ENCODE results near the gene SPG11.
"Not testable (repeated sequence)": the region's sequence is repeated elsewhere in the genome, so short reads cannot be mapped to it uniquely, and the experiment has no call there.

Gene SPG11

DNA sequence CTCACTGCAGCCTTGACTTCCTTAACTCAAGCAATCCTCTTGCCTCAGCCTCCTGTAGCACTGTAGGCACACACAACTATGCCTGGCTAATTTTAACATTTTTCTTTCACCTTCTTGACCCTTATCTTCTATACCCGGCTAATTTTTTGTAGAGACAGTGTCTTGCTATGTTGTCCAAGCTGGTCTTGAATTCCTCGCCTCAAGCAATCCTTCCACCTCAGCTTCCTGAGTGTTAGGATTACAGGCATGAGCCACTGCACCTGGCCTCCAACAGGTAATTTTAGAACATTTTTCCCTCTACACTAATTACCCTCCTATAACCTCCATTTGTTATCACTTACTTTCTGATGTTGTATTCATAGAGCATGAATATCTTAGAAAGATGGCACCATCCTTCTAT is 60.3 kb downstream of the SPG11 start:
- DNase-seq, result no peak

GRCh38 chr15:44598892-44599291 is 64.6 kb downstream of the SPG11 start:
- DNase-seq, result no peak

DNA sequence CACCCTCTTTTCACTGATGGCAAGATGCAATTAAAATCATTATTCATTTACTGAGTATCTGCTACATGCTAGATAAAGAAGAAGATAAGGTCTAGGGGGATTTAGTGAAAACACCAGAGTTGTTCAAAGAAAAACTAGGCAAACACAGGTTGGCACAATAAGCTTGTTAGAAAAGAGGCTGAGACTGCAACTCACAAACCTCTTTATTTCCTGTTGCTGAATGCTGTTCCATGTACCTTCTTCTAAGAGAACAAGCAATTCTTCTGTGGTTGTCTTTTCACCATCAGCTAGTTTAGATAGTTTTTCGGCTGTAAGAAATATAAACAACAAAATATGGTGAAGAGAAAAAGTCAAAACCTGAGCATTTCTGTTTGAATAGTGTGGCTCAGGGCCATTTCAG is 65.4 kb downstream of the SPG11 start:
- DNase-seq, result no peak

GRCh38 chr15:44596511-44597010 is 66.9 kb downstream of the SPG11 start:
- DNase-seq, result no peak

DNA sequence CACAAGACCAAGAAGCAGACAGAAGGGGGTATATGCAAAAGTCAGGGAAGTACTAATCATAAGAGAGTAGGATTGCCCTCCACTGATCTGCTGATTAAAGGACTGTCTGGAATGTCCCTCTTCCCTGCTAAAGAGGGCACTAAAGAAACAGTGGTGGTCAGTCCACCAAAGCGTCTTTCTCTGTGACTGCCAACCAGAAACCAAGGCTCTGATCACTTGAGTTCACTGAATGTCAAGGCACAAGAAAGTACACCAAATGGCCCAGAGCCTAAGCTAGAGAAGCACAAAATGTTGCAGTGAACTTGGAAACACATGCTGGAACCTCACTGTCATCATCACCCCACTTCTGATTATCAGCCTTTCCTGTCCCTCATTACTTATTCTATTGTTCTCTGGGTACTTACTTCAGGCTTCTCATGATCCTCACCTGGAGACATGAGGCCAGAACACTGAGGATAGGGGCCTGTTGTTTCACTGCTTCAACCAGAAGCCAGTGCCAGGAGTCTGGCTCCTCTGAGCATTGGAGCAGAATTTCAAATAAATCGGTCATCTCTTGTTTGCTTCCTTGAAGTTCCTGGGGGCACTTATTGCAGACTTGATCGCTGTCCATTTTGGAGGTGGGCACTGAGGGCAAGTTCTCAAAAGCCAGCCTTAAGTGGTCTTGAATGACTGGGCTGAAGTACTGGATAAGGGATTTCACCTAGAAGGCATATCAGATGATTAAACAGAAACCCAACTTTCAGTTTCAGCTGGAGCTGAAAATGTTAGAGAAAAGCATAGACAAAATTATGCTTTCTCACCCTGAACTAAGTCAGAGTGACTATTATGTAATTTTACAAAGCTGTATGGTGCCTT is 67.6 kb downstream of the SPG11 start:
- no peak for DNase-seq

DNA sequence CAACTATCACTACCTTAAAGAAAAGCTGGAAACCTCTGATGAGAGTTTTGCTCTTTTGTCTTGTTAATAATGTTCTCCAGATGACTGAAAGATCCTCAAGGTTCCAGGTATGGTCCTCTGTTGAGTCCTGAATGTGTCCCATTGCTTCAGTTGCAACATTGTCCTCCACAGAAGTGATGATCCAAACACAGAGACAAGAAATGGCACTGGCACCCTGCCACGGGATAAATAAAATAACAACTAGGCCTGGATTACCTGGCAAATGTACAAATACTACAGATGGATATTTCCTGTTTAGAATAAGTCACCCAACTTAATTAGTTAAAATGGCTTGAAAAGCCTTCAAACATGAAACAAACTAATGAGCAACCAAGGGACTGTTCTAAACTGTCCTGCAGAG is 68.2 kb downstream of the SPG11 start:
- no peak for DNase-seq

DNA sequence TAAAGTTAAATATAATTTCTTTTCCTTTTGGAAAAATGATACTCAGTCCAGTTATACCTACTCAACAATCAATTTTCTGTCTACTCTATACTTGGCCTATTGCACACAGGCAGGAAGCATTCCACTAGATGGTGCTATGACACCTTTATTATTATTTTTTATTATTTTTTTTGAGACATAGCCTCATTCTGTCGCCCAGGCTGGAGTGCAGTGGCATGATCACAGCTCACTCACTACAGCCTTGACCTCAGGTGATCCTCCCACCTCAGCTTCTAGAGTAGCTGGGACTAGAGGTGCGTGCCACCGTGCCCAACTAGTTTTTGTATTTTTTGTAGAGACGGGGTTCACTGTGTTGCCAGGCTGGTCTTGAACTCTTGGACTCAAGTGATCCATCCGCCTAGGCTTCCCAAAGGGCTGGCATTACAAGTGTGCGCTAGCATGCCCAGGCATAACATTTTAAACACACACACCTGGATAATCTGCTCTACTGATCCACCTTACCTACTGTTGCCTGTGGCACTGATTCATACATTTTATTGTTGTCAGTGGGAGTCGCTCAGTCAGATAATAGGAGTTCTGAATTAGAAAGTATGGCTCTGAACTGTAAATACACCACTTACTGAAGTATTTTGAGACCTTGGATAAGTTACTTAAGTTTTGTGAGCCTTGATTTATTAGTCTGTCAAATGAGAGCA is 70.3 kb downstream of the SPG11 start:
- peak in 2 of 4 experiments; percentile 32 to 50 for DNase-seq

DNA sequence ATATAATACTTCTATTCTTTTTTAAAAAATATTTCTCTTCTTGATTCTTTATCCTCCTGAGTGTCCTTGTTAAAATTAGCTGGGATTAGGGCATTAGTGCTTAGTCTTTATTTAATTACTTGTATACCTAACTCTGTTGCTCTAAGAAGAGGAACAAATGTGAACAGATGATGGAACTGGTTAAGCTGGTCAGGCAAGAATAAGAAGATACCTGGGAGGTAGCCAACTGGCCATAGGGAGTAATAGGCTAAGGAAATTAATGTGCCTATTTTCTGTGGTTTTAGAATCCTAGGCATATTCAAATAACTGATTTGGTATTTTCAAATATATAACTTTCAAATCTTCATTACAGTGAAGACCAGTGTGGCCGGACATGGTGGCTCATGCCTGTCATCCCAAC is 72.1 kb downstream of the SPG11 start:
- DNase-seq, result no peak

DNA sequence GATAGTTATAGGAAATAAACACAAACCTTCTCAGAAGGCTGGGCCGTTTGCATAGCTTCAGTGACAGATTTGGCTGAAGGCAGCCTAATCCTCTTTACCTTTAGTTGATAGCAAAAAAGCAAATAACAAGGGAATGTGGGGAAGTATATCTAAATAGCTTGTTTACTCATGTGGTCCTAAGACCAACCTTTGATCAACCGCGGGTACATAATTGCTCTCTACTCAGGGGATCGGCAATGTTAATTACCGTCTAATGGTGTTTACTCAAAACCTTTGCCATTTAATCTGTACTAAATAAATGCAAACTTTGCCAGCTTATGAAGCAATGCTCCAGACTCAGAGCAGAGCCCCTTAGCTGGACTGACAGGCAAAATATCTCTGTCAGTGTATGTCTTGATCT is 74.9 kb downstream of the SPG11 start:
- DNase-seq, result no peak

GRCh38 chr15:44585633-44586032 is 77.8 kb downstream of the SPG11 start:
- peak in 1 of 4 experiments; percentile 5 for DNase-seq

- peak; percentile 37 to 67 (median 58) for DNase-seq
These were observed 79.2 kb downstream of the SPG11 start for GRCh38 chr15:44584162-44584749.

GRCh38 chr15:44580105-44580504 is 83.4 kb downstream of the SPG11 start:
- no peak for DNase-seq

DNA sequence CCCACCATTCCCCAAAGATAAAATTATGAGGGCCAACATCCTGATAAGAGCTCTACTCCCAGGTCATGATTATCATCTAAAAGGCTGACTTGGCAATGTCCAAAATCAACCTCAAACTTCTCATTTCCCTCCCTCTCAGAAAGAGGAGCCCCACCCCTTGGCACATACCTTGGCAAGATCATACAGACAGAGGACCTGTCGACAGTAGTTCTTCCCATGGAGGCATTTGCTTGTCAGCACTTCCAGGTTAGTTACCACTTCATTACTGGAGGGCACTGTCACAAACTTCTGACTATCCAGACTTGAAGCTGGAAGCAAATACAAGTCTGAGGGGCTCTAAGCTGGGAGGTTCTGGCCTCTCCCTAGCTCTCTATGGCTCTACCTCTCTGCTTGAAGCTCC is 88.7 kb downstream of the SPG11 start:
- DNase-seq, result no peak

DNA sequence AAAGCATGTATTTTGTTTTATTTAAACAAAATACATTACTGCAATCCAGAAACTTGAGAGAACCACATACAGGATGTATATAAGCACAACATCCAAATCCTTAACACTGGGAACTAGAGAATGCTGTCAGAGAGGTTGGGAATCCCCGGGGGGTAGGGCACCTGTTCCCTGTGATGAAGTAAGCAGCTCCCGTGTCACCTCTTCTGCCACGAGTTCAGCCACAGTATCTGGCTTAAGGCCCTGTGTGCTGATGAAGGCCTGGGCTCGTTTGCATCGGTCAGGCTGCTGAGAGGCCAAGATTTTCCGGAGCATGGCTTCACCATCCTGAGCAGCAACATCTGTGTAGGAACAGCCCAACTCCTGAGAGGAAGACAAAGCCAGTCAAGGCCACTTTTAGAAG is 90.1 kb downstream of the SPG11 start:
- DNase-seq, result no peak

- no peak for DNase-seq
These were observed 93.1 kb downstream of the SPG11 start for GRCh38 chr15:44570361-44570760.

DNA sequence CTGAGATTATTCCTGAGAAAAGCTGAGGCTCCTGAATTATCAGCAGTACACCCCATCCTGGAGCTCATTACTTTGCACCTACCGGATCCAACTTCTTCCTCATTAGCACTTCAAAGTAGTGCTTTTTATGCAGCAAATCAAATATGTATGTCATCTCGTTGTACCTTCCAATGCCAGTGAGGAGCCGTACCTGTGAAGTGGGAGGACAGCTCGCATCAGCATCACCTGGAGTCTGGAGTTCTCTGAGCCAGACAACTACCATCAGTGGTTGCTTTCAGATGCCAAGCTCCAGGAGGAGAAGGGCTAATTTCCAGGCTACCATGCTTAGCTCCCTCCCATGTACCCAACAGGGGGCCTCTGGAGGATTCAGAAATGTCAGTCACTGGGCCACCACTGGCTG is 94.1 kb downstream of the SPG11 start:
- no peak for DNase-seq

DNA sequence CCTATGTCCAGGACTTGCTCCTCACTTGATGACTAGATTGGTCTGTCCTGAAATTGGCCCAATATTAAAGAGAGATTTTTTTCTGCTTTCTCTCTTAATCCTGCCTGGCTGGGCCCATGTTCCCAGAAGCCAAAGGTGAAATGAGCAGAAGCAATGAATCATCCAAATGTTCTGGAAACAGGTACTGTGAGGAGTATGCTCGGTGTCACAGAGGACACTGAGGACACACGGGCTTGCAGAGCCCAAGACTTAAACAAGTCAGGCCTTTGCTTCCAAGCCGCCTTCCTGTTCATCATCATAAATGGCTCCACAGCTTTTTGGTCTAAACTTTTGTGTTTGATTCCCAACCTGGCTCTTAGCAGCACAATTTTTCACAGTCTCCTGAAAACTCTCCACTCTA is 95.1 kb downstream of the SPG11 start:
- DNase-seq, result no peak

DNA sequence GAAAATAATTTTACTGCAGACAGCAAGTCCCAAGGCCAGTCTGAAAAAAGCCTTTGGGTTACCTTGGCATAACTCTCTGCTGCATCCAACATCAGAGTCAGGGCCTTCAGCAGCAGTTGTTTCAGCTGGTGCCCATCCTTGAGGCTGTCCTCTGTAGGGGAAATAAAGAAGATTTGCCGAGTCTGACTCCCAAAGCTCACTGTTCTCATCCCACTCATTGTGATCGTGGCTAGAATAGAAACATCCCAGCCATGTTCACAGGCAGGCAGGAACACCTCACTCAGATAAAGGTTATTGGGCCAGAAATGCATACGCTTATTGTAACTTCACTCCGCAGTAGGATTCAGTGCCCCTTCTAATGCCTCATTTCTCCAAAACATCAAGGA is 97.3 kb downstream of the SPG11 start:
- no peak for DNase-seq

- DNase-seq, result no peak
These were observed 97.9 kb downstream of the SPG11 start for GRCh38 chr15:44565387-44566154.

GRCh38 chr15:44560926-44561325 is 102.5 kb downstream of the SPG11 start:
- DNase-seq, result not testable (repeated sequence)

DNA sequence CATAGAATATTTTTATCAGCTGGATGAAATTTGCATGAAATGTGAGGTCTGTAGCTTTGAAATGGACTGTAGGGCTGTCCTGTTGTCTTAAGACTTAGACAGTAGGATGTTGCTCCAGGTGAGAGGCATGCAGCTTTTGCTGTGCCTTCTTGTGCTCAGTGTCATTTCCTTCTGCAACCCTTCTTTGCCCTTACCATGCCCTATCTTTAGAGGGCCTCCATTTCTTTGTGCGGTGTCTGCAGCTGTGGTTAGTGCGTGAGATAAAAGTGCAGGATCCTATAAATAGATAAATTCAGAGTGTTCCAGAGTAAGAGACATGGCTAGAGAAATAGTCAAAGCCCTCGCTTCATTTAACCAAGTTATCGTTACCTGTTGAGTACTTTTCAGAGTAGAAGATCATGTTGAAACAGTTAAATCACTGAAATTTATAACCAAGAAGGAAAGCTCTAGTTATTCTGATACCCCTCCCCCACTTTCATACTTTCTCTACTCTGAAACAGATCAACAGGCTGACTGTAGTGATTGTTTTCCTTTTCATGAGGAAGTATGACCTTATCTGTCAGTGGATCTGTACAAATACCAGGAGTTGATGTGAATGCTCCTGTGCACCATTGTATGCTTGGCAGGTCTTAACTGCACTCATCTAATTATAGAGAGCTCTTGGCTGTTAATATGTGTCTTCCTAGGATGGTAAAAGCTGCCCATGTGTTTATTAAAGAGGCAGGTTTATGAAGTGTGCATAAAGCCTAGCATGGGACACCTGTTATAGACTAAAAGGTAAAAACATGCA is 108.3 kb downstream of the SPG11 start:
- DNase-seq, result no peak

DNA sequence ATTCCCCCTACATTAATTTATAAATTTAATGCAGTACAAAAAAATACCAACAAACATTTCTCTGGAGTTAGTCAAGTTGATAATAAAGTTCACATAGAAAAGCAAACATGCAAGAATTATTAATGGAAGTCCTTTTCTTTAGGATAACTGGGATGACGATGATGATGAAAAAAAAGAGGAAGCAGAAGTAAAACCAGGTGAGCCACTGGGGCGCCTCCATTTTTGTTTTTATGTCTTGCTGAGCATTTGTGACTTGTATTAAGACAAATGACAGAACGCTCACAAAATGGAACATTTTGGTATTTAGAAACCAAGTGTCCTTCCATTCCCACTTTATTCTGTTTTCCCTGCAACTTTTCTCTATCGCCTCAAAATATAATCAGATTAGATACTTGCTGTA is 112.7 kb downstream of the SPG11 start:
- DNase-seq, result no peak

All from suppressor macrophage (primary cell).